ENCODE data around the gene IFNA13. TPM values are rescaled to one million over a fixed set of nuclear protein-coding genes. Genes with fewer than 3 reads are reported as not detected.

The IFNA13 gene
- total RNA-seq, 2 experiments from 2014 or later, result not detected

Other genes with a start within 250 kb of the IFNA13 start
- gene IFNW1, start 226.2 kb downstream of the IFNA13 start, total RNA-seq, result not detected
- gene IFNA21, start 201.4 kb downstream of the IFNA13 start, total RNA-seq, result not detected
- gene IFNA4, start 180.5 kb downstream of the IFNA13 start, total RNA-seq, result not detected
- gene IFNA7, start 165.9 kb downstream of the IFNA13 start, total RNA-seq, result not detected
- gene IFNA10, start 160.9 kb downstream of the IFNA13 start, total RNA-seq, result not detected
- not detected for gene IFNA16, start 150.7 kb downstream of the IFNA13 start, total RNA-seq
- not detected for gene IFNA17, start 139.8 kb downstream of the IFNA13 start, total RNA-seq
- not detected for gene IFNA14, start 128.1 kb downstream of the IFNA13 start, total RNA-seq
- not detected for gene IFNA5, start 62.7 kb downstream of the IFNA13 start, total RNA-seq
- 10 to 100 TPM; 20.9 to 21.8 TPM for gene KLHL9, start 32.7 kb downstream of the IFNA13 start, total RNA-seq
- gene IFNA6, start 17.2 kb downstream of the IFNA13 start, total RNA-seq, result not detected
- gene IFNA2, start 17.3 kb upstream of the IFNA13 start, total RNA-seq, result not detected
- gene IFNA8, start 41.1 kb upstream of the IFNA13 start, total RNA-seq, result not detected
- not detected for gene IFNA1, start 72.4 kb upstream of the IFNA13 start, total RNA-seq
- not detected for gene IFNE, start 114.3 kb upstream of the IFNA13 start, total RNA-seq